Erythroblast (primary cell): ENCODE measurements around the gene FPR3.

Experiments
- GATA1 ChIP-seq: IDR thresholded peaks from 2 replicates; pipeline ENCODE4 v1.6.1; 2011; ENCODE audit warnings: low read depth, mild to moderate bottlenecking, control low read depth, low read length, moderate library complexity
- POLR2A ChIP-seq: IDR thresholded peaks from 2 replicates; pipeline ENCODE4 v1.6.1; 2011; ENCODE audit warnings: mild to moderate bottlenecking, low read length

DNA sequence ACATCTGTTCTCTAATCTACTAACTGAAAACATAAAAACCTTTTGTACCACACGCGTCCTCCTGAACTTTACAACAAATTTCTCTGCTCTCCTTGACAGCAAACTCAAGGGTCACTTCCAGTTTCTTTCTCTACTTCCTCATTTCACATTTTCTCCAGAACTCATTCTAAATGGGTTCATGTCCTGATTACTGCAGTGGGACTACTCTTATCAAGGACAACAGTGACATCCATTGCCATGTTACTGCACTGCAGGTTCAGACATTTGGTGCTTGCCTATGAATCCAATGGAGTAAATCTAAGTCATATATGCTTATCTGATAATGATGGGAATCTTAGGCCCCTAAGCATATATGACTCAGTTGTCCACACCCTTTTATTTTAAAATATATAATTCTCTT, 35.3 kb downstream of the FPR3 start:
- TF ChIP-seq POLR2A (no peak), GATA1 (no peak)
